Measurements from ENCODE around the gene KLHL8.

KLHL8 gene

DNA sequence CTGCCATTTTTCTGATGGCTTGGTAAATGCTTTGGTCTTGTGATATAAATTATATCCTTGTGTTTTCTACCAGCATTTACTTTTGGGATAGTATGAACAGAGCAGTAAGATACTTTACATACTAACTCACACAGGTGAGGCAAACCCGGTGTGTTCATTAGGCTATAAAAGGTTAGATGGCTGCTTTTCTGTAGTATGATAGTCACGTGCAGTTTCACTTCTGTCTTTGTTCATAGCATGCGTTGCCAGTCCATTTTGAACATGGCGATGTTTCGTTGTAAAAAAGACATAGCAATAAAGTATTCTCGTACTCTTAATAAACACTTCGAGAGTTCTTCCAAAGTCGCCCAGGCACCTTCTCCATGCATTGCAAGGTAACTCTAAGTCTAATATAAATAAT is 88.4 kb downstream of the KLHL8 start:
- TF ChIP-seq ELF4 (IDR thresholded peaks at IDR 0.05), result no peak
- POLR2A ChIA-PET, result no interaction called here
- CTCF ChIA-PET, result no interaction called here
- DNase-seq (ENCODE audit: extremely low spot score), result no peak

GRCh38 chr4:87130985-87131703 is 89.3 kb downstream of the KLHL8 start:
- TF ChIP-seq ARNT (IDR thresholded peaks at IDR 0.05), result no peak
- TF ChIP-seq ZNF384 (IDR thresholded peaks at IDR 0.05), result no peak
- TF ChIP-seq SP1 (IDR thresholded peaks at IDR 0.05), result no peak
- no peak for TF ChIP-seq NFRKB (IDR thresholded peaks at IDR 0.05)
- TF ChIP-seq SUZ12 (IDR thresholded peaks at IDR 0.05), result no peak
- CTCF ChIA-PET, result no interaction called here
- DNase-seq (ENCODE audit: extremely low spot score), result no peak
- POLR2A ChIA-PET, result no interaction called here

- POLR2A ChIA-PET, result no interaction called here
- TF ChIP-seq FOXK2 (IDR thresholded peaks at IDR 0.05), result no peak
- TF ChIP-seq ZNF384 (IDR thresholded peaks at IDR 0.05), result no peak
- no peak for TF ChIP-seq FOXM1 (IDR thresholded peaks at IDR 0.05; ENCODE audit: borderline replicate concordance)
- TF ChIP-seq NFRKB (IDR thresholded peaks at IDR 0.05), result no peak
- TF ChIP-seq FOXA1 (IDR thresholded peaks at IDR 0.05), result no peak
- no peak for TF ChIP-seq TARDBP (IDR thresholded peaks at IDR 0.05)
- TF ChIP-seq, protein P1, sequence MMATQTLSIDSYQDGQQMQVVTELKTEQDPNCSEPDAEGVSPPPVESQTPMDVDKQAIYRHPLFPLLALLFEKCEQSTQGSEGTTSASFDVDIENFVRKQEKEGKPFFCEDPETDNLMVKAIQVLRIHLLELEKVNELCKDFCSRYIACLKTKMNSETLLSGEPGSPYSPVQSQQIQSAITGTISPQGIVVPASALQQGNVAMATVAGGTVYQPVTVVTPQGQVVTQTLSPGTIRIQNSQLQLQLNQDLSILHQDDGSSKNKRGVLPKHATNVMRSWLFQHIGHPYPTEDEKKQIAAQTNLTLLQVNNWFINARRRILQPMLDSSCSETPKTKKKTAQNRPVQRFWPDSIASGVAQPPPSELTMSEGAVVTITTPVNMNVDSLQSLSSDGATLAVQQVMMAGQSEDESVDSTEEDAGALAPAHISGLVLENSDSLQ (IDR thresholded peaks at IDR 0.05), result no peak
- no peak for TF ChIP-seq L3MBTL2 (conservative IDR thresholded peaks at IDR 0.05)
- no peak for TF ChIP-seq SP1 (IDR thresholded peaks at IDR 0.05)
- TF ChIP-seq ARNT (IDR thresholded peaks at IDR 0.05), result no peak
- no peak for TF ChIP-seq CTBP1 (IDR thresholded peaks at IDR 0.05; ENCODE audit: borderline replicate concordance)
- TF ChIP-seq SUZ12 (IDR thresholded peaks at IDR 0.05), result no peak
- TF ChIP-seq ELF4 (IDR thresholded peaks at IDR 0.05), result no peak
- no peak for TF ChIP-seq LEF1 (IDR thresholded peaks at IDR 0.05; ENCODE audit: borderline replicate concordance)
- no peak for DNase-seq (ENCODE audit: extremely low spot score)
- CTCF ChIA-PET, result interaction anchor here (0.6 kb wide), 1 partner anchor 20 kb away, joined by 6 read pairs; no protein-coding TSS in a partner anchor
Measured at GRCh38 chr4:87129681-87130080, 90.7 kb downstream of the KLHL8 start.

DNA sequence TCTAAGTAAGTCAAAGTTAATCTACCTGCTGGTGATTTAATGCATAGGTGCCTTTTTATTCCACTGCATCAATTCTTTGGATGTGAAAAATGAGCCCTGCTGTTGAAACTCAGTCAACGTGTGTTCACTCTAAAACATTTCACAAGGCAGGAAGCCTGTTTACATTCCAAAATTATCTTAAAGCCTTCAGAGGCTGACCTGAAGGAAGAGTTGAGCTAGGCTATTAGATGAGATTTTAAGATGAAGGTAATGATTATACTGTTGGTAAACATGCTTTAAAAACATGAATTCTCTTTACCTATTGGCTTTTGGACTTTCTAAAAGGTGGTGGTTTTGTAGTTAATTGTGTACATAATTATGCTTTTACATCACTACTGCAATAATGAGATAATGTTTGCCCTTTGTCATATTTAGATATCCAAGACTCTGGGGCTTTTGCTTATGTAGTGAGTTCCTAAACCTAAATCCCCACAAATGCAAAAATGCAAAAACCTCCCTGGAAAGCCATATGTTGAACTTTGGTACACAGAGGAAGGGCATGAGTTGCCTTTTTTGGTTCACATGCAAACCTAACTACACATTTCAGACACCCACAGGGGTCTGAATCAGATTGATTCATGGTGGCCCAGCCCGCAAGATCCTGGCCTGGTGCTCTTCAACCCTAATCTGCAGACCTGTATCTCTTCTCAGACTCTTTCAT is 92.3 kb downstream of the KLHL8 start:
- TF ChIP-seq ARNT (IDR thresholded peaks at IDR 0.05), result no peak
- TF ChIP-seq NFRKB (IDR thresholded peaks at IDR 0.05), result no peak
- no peak for TF ChIP-seq FOXM1 (IDR thresholded peaks at IDR 0.05; ENCODE audit: borderline replicate concordance)
- TF ChIP-seq CTBP1 (IDR thresholded peaks at IDR 0.05; ENCODE audit: borderline replicate concordance), result no peak
- TF ChIP-seq ZNF384 (IDR thresholded peaks at IDR 0.05), result no peak
- no peak for TF ChIP-seq SP1 (IDR thresholded peaks at IDR 0.05)
- TF ChIP-seq LEF1 (IDR thresholded peaks at IDR 0.05; ENCODE audit: borderline replicate concordance), result no peak
- no peak for TF ChIP-seq TARDBP (IDR thresholded peaks at IDR 0.05)
- no peak for TF ChIP-seq SUZ12 (IDR thresholded peaks at IDR 0.05)
- no peak for TF ChIP-seq FOXA1 (IDR thresholded peaks at IDR 0.05)
- no peak for TF ChIP-seq BHLHE40 (IDR thresholded peaks at IDR 0.05; ENCODE audit: borderline replicate concordance)
- TF ChIP-seq HDGF (IDR thresholded peaks at IDR 0.05; ENCODE audit: borderline replicate concordance), result no peak
- ChIA-PET POLR2A (no interaction called here), CTCF (no interaction called here)
- DNase-seq (ENCODE audit: extremely low spot score), result no peak

GRCh38 chr4:87126056-87126455 is 94.4 kb downstream of the KLHL8 start:
- ChIA-PET CTCF (no interaction called here), POLR2A (no interaction called here)
- no peak for TF ChIP-seq FOXM1 (IDR thresholded peaks at IDR 0.05; ENCODE audit: borderline replicate concordance)
- TF ChIP-seq, protein P1 (IDR thresholded peaks at IDR 0.05), result no peak
- TF ChIP-seq LEF1 (IDR thresholded peaks at IDR 0.05; ENCODE audit: borderline replicate concordance), result no peak
- TF ChIP-seq CTBP1 (IDR thresholded peaks at IDR 0.05; ENCODE audit: borderline replicate concordance), result no peak
- no peak for TF ChIP-seq NFRKB (IDR thresholded peaks at IDR 0.05)
- TF ChIP-seq FOXA1 (IDR thresholded peaks at IDR 0.05), result no peak
- TF ChIP-seq ELF4 (IDR thresholded peaks at IDR 0.05), result no peak
- no peak for TF ChIP-seq L3MBTL2 (conservative IDR thresholded peaks at IDR 0.05)
- TF ChIP-seq BHLHE40 (IDR thresholded peaks at IDR 0.05; ENCODE audit: borderline replicate concordance), result no peak
- DNase-seq (ENCODE audit: extremely low spot score), result no peak

DNA sequence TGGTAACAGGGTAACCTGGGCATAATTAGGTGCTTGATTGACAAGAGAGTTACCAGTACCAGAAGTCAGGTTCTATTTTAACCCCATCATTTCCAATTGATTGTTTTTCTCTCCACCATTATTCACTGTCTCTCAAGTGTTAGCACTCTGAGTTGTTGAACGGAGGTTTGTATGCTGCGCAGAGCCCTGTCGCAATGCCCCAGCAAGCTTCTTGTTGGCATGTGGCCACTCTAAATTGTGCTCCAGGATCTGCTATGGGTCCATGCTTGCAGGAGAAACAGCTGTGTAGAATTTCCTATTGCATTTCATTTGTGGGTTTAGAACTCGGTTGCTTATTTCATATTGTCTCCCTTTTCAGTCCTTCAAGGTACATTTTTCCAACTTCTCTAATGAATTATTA is 98.2 kb downstream of the KLHL8 start:
- TF ChIP-seq SUZ12 (IDR thresholded peaks at IDR 0.05) (no peak), FOXK2 (IDR thresholded peaks at IDR 0.05) (no peak), ELF4 (IDR thresholded peaks at IDR 0.05) (no peak), LEF1 (IDR thresholded peaks at IDR 0.05; ENCODE audit: borderline replicate concordance) (no peak), SP1 (IDR thresholded peaks at IDR 0.05) (no peak), BHLHE40 (IDR thresholded peaks at IDR 0.05; ENCODE audit: borderline replicate concordance) (no peak), HDGF (IDR thresholded peaks at IDR 0.05; ENCODE audit: borderline replicate concordance) (no peak), FOXM1 (IDR thresholded peaks at IDR 0.05; ENCODE audit: borderline replicate concordance) (no peak), CTBP1 (IDR thresholded peaks at IDR 0.05; ENCODE audit: borderline replicate concordance) (no peak), ZNF384 (IDR thresholded peaks at IDR 0.05) (no peak)
- TF ChIP-seq, protein P1 (IDR thresholded peaks at IDR 0.05), result no peak
- POLR2A ChIA-PET, result no interaction called here
- CTCF ChIA-PET, result no interaction called here
- no peak for DNase-seq (ENCODE audit: extremely low spot score)

Measured in HEK293T (cell line).